Body of pancreas (tissue), 4 donors: ENCODE data around the gene CEP112.

ENCODE experiments used
- CTCF ChIP-seq, 7 experiments: fragments of 450-650 bp in 4 of 7; fragments of 200-600 bp in 3 of 7; sonication (generic) in 3 of 7; IDR thresholded peaks; one replicate each; pipeline ENCODE4 v1.5.1; 2016 to 2019; ENCODE audit warnings: antibody characterized with exemption in 7 of 7
- POLR2A ChIP-seq, 3 donors: fragments of 450-650 bp; IDR thresholded peaks; one replicate each; pipeline ENCODE4 v1.6.1; 2016; ENCODE audit warnings: antibody characterized with exemption in 3 of 3, mild to moderate bottlenecking in 2 of 3

- TF ChIP-seq CTCF (IDR thresholded peaks at IDR 0.05), result no peak
- TF ChIP-seq POLR2A (IDR thresholded peaks at IDR 0.05), result no peak
Observed at GRCh38 chr17:65994679-65995078, 197.3 kb downstream of the CEP112 start.
